HG02885 (cell line): ENCODE measurements around the gene IFNA2.
"Not testable (repeated sequence)": the region's sequence is repeated elsewhere in the genome, so short reads cannot be mapped to it uniquely, and the experiment has no call there.

ENCODE experiments used
- ATAC-seq: cut with Tn5 transposase; IDR thresholded peaks from one replicate; pipeline ENCODE4 v1.9.1; 2021; ENCODE audit warnings: mild to moderate bottlenecking; ENCODE audit not compliant: unreplicated experiment, poor library complexity

Gene IFNA2

GRCh38 chr9:21392270-21392669 is 7.1 kb upstream of the IFNA2 start:
- ATAC-seq, result peak; percentile 78

GRCh38 chr9:21383627-21384026 is 1.6 kb downstream of the IFNA2 start:
- no peak for ATAC-seq

- ATAC-seq, result peak; percentile 98
These were observed 3.5 kb downstream of the IFNA2 start for GRCh38 chr9:21381448-21382339.

- not testable (repeated sequence) for ATAC-seq
These were observed 13.7 kb downstream of the IFNA2 start for GRCh38 chr9:21371467-21371866.

GRCh38 chr9:21367957-21368356 is 17.2 kb downstream of the IFNA2 start, which contains the start of gene IFNA13:
Gene IFNA13 (minus strand): TSS chr9:21368057. CDS start chr9:21368010, 47 bp downstream.
- no peak for ATAC-seq

- ATAC-seq, result peak; percentile 89
These were observed 18.0 kb downstream of the IFNA2 start for GRCh38 chr9:21367169-21367568.

GRCh38 chr9:21362287-21362686 is 22.9 kb downstream of the IFNA2 start:
- ATAC-seq, result no peak

- ATAC-seq, result peak; percentile 95
These were observed 27.4 kb downstream of the IFNA2 start for GRCh38 chr9:21357479-21358460.

GRCh38 chr9:21350787-21351186 is 34.4 kb downstream of the IFNA2 start, which contains the start of gene IFNA6:
Gene IFNA6 (minus strand): TSS chr9:21350887. CDS start chr9:21350887, 0 bp downstream.
- no peak for ATAC-seq

GRCh38 chr9:21348430-21348970 is 36.7 kb downstream of the IFNA2 start:
- ATAC-seq, result no peak

GRCh38 chr9:21340735-21341134 is 44.5 kb downstream of the IFNA2 start:
- ATAC-seq, result no peak

- no peak for ATAC-seq
These were observed 48.7 kb downstream of the IFNA2 start for GRCh38 chr9:21336457-21336856.

- peak; percentile 91 for ATAC-seq
These were observed 50.2 kb downstream of the IFNA2 start, which contains the start of gene KLHL9 for GRCh38 chr9:21334701-21335632. Gene KLHL9 (minus strand): TSS chr9:21335404. CDS start chr9:21334859, 545 bp downstream.
